ENCODE results near the gene ZNF358.

Gene ZNF358

DNA sequence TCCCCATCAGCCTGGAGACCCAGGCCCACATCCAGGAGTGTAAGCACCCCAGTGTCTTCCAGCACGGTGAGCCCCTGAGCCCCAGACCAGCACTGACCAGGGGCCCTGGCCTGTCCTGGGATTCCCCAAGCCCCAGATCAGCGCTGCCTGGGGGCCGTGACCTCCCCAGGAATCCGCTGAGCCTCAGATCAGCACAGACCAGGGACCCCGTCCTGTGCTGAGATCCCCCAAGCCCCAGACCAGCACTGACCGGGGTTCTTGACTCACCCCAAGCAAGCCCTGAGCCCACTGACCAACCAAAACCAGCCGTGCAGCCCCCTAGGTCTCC, 12.3 kb downstream of the ZNF358 start:
- TF ChIP-seq, protein P1, sequence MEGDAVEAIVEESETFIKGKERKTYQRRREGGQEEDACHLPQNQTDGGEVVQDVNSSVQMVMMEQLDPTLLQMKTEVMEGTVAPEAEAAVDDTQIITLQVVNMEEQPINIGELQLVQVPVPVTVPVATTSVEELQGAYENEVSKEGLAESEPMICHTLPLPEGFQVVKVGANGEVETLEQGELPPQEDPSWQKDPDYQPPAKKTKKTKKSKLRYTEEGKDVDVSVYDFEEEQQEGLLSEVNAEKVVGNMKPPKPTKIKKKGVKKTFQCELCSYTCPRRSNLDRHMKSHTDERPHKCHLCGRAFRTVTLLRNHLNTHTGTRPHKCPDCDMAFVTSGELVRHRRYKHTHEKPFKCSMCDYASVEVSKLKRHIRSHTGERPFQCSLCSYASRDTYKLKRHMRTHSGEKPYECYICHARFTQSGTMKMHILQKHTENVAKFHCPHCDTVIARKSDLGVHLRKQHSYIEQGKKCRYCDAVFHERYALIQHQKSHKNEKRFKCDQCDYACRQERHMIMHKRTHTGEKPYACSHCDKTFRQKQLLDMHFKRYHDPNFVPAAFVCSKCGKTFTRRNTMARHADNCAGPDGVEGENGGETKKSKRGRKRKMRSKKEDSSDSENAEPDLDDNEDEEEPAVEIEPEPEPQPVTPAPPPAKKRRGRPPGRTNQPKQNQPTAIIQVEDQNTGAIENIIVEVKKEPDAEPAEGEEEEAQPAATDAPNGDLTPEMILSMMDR (IDR thresholded peaks at IDR 0.05; ENCODE audit: insufficient read depth, low read length, poor library complexity, severe bottlenecking) = no peak
- TF ChIP-seq EZH2phosphoT487 (conservative IDR thresholded peaks at IDR 0.05; ENCODE audit: low read length) = no peak
- H3K27ac ChIP-seq (ENCODE audit: low read depth, low read length) = no peak overlapping the region
- H3K4me2 ChIP-seq (ENCODE audit: low read depth, low read length, poor library complexity, severe bottlenecking) = no peak overlapping the region
- H3K36me3 ChIP-seq (ENCODE audit: low read length) = no peaks in the 10 kb centered on the region
- no peak overlapping the region for H2AFZ ChIP-seq (ENCODE audit: low read depth, low read length, severe bottlenecking)
- H3K79me2 ChIP-seq (ENCODE audit: insufficient read depth, low read length) = no peaks in the 10 kb centered on the region
- H3K27me3 ChIP-seq (ENCODE audit: low read length) = no peaks in the 10 kb centered on the region
- H4K20me1 ChIP-seq (ENCODE audit: low read depth, low read length) = no peaks in the 10 kb centered on the region
- H3F3A ChIP-seq (ENCODE audit: insufficient read depth) = no peaks in the 10 kb centered on the region
- no peaks in the 10 kb centered on the region for H3K9me2 ChIP-seq (replicated peaks; ENCODE audit: insufficient read depth, low read length)
- no peak overlapping the region for H3K4me3 ChIP-seq (ENCODE audit: insufficient read depth, low read length, poor library complexity, severe bottlenecking)
- H3K9ac ChIP-seq (ENCODE audit: low read length) = no peak overlapping the region
- H3K9me3 ChIP-seq (ENCODE audit: insufficient read depth, low read length) = no peaks in the 10 kb centered on the region

DNA sequence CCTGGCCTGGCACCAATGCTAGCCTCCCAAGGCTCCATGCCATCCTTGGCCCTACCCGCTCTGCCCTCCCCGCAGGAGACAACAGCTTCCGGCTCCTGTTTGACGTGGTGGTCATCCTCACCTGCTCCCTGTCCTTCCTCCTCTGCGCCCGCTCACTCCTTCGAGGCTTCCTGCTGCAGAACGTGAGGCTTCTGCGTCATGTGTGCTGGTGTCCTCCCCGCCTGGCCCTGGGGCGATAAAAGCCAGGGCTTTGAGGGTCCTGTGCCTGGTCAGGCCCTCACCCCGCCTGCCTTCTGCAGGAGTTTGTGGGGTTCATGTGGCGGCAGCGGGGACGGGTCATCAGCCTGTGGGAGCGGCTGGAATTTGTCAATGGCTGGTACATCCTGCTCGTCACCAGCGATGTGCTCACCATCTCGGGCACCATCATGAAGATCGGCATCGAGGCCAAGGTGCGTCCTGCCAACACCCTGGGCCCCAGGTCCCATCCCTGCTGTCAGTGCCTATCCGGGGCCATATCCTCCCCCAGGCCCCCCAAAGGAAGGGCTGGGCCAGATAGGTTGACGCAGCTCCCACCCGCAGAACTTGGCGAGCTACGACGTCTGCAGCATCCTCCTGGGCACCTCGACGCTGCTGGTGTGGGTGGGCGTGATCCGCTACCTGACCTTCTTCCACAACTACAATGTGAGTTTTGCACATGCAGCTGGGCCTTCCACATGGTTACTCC, 12.8 kb downstream of the ZNF358 start:
- Histone ChIP-seq H3K9me3 (ENCODE audit: insufficient read depth, low read length) (no peaks in the 10 kb centered on the region), H3K9me2 (replicated peaks; ENCODE audit: insufficient read depth, low read length) (no peaks in the 10 kb centered on the region), H3K27me3 (ENCODE audit: low read length) (no peaks in the 10 kb centered on the region), H3K9ac (ENCODE audit: low read length) (no peak overlapping the region), H2AFZ (ENCODE audit: low read depth, low read length, severe bottlenecking) (no peak overlapping the region), H3K4me3 (ENCODE audit: insufficient read depth, low read length, poor library complexity, severe bottlenecking) (no peak overlapping the region), H4K20me1 (ENCODE audit: low read depth, low read length) (no peaks in the 10 kb centered on the region), H3K4me2 (ENCODE audit: low read depth, low read length, poor library complexity, severe bottlenecking) (no peak overlapping the region), H3F3A (ENCODE audit: insufficient read depth) (no peaks in the 10 kb centered on the region), H3K79me2 (ENCODE audit: insufficient read depth, low read length) (no peaks in the 10 kb centered on the region), H3K36me3 (ENCODE audit: low read length) (no peaks in the 10 kb centered on the region), H3K27ac (ENCODE audit: low read depth, low read length) (no peak overlapping the region)
- no peak for TF ChIP-seq EZH2phosphoT487 (conservative IDR thresholded peaks at IDR 0.05; ENCODE audit: low read length)
- TF ChIP-seq, protein P1 (IDR thresholded peaks at IDR 0.05; ENCODE audit: insufficient read depth, low read length, poor library complexity, severe bottlenecking) = no peak

DNA sequence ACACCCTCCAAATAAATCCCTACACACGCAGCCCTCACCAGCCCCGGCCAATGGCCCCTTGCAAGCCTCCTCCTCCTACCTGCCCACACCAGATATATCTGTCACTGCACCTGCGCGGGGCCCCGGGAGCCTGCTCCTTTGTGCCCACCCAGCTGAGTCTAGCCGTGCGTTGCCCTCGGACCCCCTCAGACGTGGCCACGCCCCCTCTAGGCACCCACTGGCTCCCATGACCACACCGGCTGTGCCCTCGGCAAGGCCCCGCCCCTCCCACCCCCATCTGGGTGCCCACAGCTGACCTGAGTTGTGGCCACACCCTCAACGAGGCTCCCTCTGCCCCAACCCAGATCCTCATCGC, 13.3 kb downstream of the ZNF358 start:
- Histone ChIP-seq H2AFZ (ENCODE audit: low read depth, low read length, severe bottlenecking) (no peak overlapping the region), H3K36me3 (ENCODE audit: low read length) (no peaks in the 10 kb centered on the region), H3K79me2 (ENCODE audit: insufficient read depth, low read length) (no peaks in the 10 kb centered on the region), H3K9me2 (replicated peaks; ENCODE audit: insufficient read depth, low read length) (no peaks in the 10 kb centered on the region), H3K27me3 (ENCODE audit: low read length) (no peaks in the 10 kb centered on the region), H3K27ac (ENCODE audit: low read depth, low read length) (no peak overlapping the region), H3K9me3 (ENCODE audit: insufficient read depth, low read length) (no peaks in the 10 kb centered on the region), H3K9ac (ENCODE audit: low read length) (no peak overlapping the region), H3K4me3 (ENCODE audit: insufficient read depth, low read length, poor library complexity, severe bottlenecking) (no peak overlapping the region), H3K4me2 (ENCODE audit: low read depth, low read length, poor library complexity, severe bottlenecking) (no peak overlapping the region), H4K20me1 (ENCODE audit: low read depth, low read length) (no peaks in the 10 kb centered on the region), H3F3A (ENCODE audit: insufficient read depth) (no peaks in the 10 kb centered on the region)
- TF ChIP-seq, protein P1 (IDR thresholded peaks at IDR 0.05; ENCODE audit: insufficient read depth, low read length, poor library complexity, severe bottlenecking) = no peak
- no peak for TF ChIP-seq EZH2phosphoT487 (conservative IDR thresholded peaks at IDR 0.05; ENCODE audit: low read length)

All from SU-DHL-6 (cell line).